SU-DHL-6 (cell line): Measurements from ENCODE around the gene AMZ1.

Experiments used
- CTCF ChIP-seq: fragments of 200-600 bp; sonication (generic); IDR thresholded peaks from one replicate; pipeline ENCODE4 v1.5.1; 2017; ENCODE audit warnings: antibody characterized with exemption, mild to moderate bottlenecking, low read length, moderate library complexity; ENCODE audit not compliant: insufficient read depth, poor library complexity, severe bottlenecking
- EZH2phosphoT487 ChIP-seq: fragments of 200-600 bp; sonication (generic), shearing (Covaris generic); conservative IDR thresholded peaks from 2 replicates; pipeline ENCODE4 v1.6.1; 2018; ENCODE audit warnings: mild to moderate bottlenecking, antibody characterized with exemption, low read length, moderate library complexity, mixed read lengths

- TF ChIP-seq CTCF (no peak), EZH2phosphoT487 (no peak)
These were observed 14.6 kb downstream of the AMZ1 start for GRCh38 chr7:2702594-2702957.
